NCI-H69 (cell line): ENCODE results near the gene CHRNA7.
"Not testable (repeated sequence)": the region's sequence is repeated elsewhere in the genome, so short reads cannot be mapped to it uniquely, and the experiment has no call there.

Experiments
- DNase-seq: peaks from one replicate; lab custom pipeline; 2025; lab: John Stamatoyannopoulos, UW

The CHRNA7 gene

GRCh38 chr15:32120577-32121383 lies 90.5 kb downstream of the CHRNA7 start:
- no peak for DNase-seq

- DNase-seq = no peak
These were observed 91.0 kb downstream of the CHRNA7 start for GRCh38 chr15:32121384-32121695.

GRCh38 chr15:32122013-32122412 lies 91.7 kb downstream of the CHRNA7 start:
- no peak for DNase-seq

- DNase-seq = no peak
These were observed 93.2 kb downstream of the CHRNA7 start for GRCh38 chr15:32123473-32123872.

- DNase-seq = no peak
These were observed 94.4 kb downstream of the CHRNA7 start for GRCh38 chr15:32124726-32125125.

GRCh38 chr15:32125595-32125994 lies 95.3 kb downstream of the CHRNA7 start:
- no peak for DNase-seq

- no peak for DNase-seq
These were observed 99.5 kb downstream of the CHRNA7 start for GRCh38 chr15:32129815-32130214.

GRCh38 chr15:32130823-32131222 lies 100.5 kb downstream of the CHRNA7 start:
- no peak for DNase-seq

- DNase-seq = no peak
These were observed 101.5 kb downstream of the CHRNA7 start for GRCh38 chr15:32131803-32132202.

- no peak for DNase-seq
These were observed 102.5 kb downstream of the CHRNA7 start for GRCh38 chr15:32132859-32133258.

- DNase-seq = no peak
These were observed 104.5 kb downstream of the CHRNA7 start for GRCh38 chr15:32134842-32135241.

GRCh38 chr15:32135335-32135734 lies 105.0 kb downstream of the CHRNA7 start:
- DNase-seq = no peak

GRCh38 chr15:32145512-32145911 lies 115.2 kb downstream of the CHRNA7 start:
- not testable (repeated sequence) for DNase-seq

GRCh38 chr15:32148833-32149555 lies 118.7 kb downstream of the CHRNA7 start:
- no peak for DNase-seq

GRCh38 chr15:32152574-32152973 lies 122.3 kb downstream of the CHRNA7 start:
- DNase-seq = peak; percentile 23

- DNase-seq = not testable (repeated sequence)
These were observed 123.7 kb downstream of the CHRNA7 start for GRCh38 chr15:32153868-32154623.

GRCh38 chr15:32162143-32162542 lies 131.8 kb downstream of the CHRNA7 start:
- DNase-seq = not testable (repeated sequence)

- DNase-seq = not testable (repeated sequence)
These were observed 133.8 kb downstream of the CHRNA7 start for GRCh38 chr15:32164065-32164464.

- not testable (repeated sequence) for DNase-seq
These were observed 134.4 kb downstream of the CHRNA7 start for GRCh38 chr15:32164747-32165146.

GRCh38 chr15:32165775-32166174 lies 135.5 kb downstream of the CHRNA7 start:
- not testable (repeated sequence) for DNase-seq

GRCh38 chr15:32166270-32166669 lies 136.0 kb downstream of the CHRNA7 start:
- DNase-seq = not testable (repeated sequence)

- not testable (repeated sequence) for DNase-seq
These were observed 137.6 kb downstream of the CHRNA7 start for GRCh38 chr15:32167913-32168312.

- DNase-seq = not testable (repeated sequence)
These were observed 150.3 kb downstream of the CHRNA7 start for GRCh38 chr15:32180579-32180978.
